ENCODE measurements around the gene SMIM38.

DNA sequence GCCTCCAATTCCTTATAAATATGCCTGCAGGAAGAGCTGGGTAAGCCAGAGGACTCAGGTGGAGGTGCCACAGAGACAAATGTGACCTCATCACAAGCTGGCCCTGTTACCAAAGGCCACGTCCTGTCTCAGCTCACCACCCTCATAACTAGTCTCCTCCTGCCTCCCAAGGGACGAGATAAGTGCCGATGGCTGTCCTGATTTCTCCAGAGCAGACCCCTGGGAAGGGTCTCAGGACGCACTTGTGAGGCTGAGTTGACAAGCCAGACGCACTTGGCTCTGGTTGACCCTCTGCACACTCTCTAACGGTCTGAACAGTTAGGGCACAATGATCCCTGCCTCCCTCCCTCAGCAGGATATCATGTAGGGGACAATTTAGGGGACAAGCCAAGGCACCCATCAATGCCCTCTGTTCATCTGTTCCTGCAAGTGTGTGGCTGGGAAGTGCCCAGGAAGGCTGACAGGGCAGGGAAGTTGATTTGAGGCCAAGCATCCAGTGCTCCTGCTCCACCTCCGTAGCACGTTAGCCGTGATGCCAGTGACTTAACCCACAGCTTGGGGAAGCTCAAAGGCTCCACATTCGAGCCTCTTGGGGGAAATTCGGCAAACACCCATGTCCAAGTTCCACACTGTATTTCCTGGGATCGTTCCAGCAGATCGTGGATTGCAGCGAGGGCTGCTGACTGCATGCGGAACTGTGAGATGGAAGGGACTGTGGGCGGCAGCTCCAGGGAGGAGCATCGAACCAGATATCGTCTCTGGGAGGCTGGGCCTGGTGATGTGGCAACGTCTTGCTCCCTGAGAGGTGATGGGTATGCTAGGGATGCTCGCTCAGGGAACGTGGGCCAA, 2.8 kb downstream of the SMIM38 start:
- no peak for TF ChIP-seq CTCF (IDR thresholded peaks at IDR 0.05)
- no peak for TF ChIP-seq EP300 (IDR thresholded peaks at IDR 0.05; ENCODE audit: low read depth)
- TF ChIP-seq POLR2AphosphoS5 (IDR thresholded peaks at IDR 0.05), result no peak
- no peak for TF ChIP-seq POLR2A (IDR thresholded peaks at IDR 0.05)
